ENCODE results near the gene C21orf58.

- TF ChIP-seq, protein P1, sequence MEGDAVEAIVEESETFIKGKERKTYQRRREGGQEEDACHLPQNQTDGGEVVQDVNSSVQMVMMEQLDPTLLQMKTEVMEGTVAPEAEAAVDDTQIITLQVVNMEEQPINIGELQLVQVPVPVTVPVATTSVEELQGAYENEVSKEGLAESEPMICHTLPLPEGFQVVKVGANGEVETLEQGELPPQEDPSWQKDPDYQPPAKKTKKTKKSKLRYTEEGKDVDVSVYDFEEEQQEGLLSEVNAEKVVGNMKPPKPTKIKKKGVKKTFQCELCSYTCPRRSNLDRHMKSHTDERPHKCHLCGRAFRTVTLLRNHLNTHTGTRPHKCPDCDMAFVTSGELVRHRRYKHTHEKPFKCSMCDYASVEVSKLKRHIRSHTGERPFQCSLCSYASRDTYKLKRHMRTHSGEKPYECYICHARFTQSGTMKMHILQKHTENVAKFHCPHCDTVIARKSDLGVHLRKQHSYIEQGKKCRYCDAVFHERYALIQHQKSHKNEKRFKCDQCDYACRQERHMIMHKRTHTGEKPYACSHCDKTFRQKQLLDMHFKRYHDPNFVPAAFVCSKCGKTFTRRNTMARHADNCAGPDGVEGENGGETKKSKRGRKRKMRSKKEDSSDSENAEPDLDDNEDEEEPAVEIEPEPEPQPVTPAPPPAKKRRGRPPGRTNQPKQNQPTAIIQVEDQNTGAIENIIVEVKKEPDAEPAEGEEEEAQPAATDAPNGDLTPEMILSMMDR (IDR thresholded peaks at IDR 0.05; ENCODE audit: poor library complexity) = no peak
- no peak for TF ChIP-seq EZH2phosphoT487 (IDR thresholded peaks at IDR 0.05; ENCODE audit: low read depth, severe bottlenecking, unreplicated experiment)
These were observed 24.2 kb upstream of the C21orf58 start for GRCh38 chr21:46347791-46348381.
